H9 (cell line): ENCODE data around the gene TMEM45B. TPM values are rescaled to one million over a fixed set of nuclear protein-coding genes. Genes with fewer than 3 reads are reported as not detected.

Experiments used
- DNase-seq: peaks from one replicate; pipeline ENCODE4 v3.0.0-alpha.2; 2017
- H2AFZ ChIP-seq: one replicate; pipeline ENCODE4 v1.6.1; 2013; ENCODE audit warnings: mild to moderate bottlenecking, low read length, control low read depth, moderate library complexity
- H2AK5ac ChIP-seq: 2 replicates; pipeline ENCODE4 v1.6.1; 2013; ENCODE audit warnings: low read length, control low read depth, mixed read lengths; ENCODE audit not compliant: insufficient read length
- H2BK120ac ChIP-seq: one replicate; pipeline ENCODE4 v1.6.1; 2013; ENCODE audit warnings: low read depth, mild to moderate bottlenecking, low read length, control low read depth, inconsistent platforms; ENCODE audit not compliant: poor library complexity, severe bottlenecking
- H2BK12ac ChIP-seq: 2 replicates; pipeline ENCODE4 v1.6.1; 2013; ENCODE audit warnings: low read length, control low read depth, mixed read lengths, low read depth; ENCODE audit not compliant: insufficient read length
- H2BK15ac ChIP-seq: 2 replicates; pipeline ENCODE4 v1.6.1; 2013; ENCODE audit warnings: low read depth, low read length, control low read depth
- H2BK20ac ChIP-seq: one replicate; pipeline ENCODE4 v1.6.1; 2013; ENCODE audit warnings: low read depth, mild to moderate bottlenecking, low read length, control low read depth, inconsistent platforms; ENCODE audit not compliant: poor library complexity, severe bottlenecking
- H2BK5ac ChIP-seq: 2 replicates; pipeline ENCODE4 v1.6.1; 2013; ENCODE audit warnings: low read length, control low read depth, mixed read lengths; ENCODE audit not compliant: insufficient read length
- H3K14ac ChIP-seq: 2 replicates; pipeline ENCODE4 v1.6.1; 2013; ENCODE audit warnings: low read length, control low read depth; ENCODE audit not compliant: insufficient read depth
- H3K18ac ChIP-seq: 2 replicates; pipeline ENCODE4 v1.6.1; 2013; ENCODE audit warnings: low read depth, mild to moderate bottlenecking, mixed read lengths, low read length, control low read depth; ENCODE audit not compliant: insufficient read length
- H3K23ac ChIP-seq: 2 replicates; pipeline ENCODE4 v1.6.1; 2013; ENCODE audit warnings: low read length, control low read depth, mixed read lengths, low read depth; ENCODE audit not compliant: insufficient read length
- H3K23me2 ChIP-seq: 2 replicates; pipeline ENCODE4 v1.6.1; 2013; ENCODE audit warnings: low read depth, mild to moderate bottlenecking, mixed read lengths, low read length, control low read depth; ENCODE audit not compliant: insufficient read length, poor library complexity, severe bottlenecking
- H3K27ac ChIP-seq: 2 replicates; pipeline ENCODE4 v1.5.1; 2013; ENCODE audit warnings: low read length, control low read depth, mixed read lengths, low read depth; ENCODE audit not compliant: insufficient read length
- H3K27me3 ChIP-seq: 2 replicates; pipeline ENCODE4 v1.6.1; 2013; ENCODE audit warnings: low read length, control low read depth, inconsistent platforms; ENCODE audit not compliant: insufficient read depth
- H3K4ac ChIP-seq: 2 replicates; pipeline ENCODE4 v1.6.1; 2013; ENCODE audit warnings: low read depth, mild to moderate bottlenecking, control low read depth, inconsistent platforms, low read length, moderate library complexity
- H3K4me1 ChIP-seq: 2 replicates; pipeline ENCODE4 v1.6.1; 2013; ENCODE audit warnings: low read length, control low read depth, inconsistent platforms; ENCODE audit not compliant: insufficient read depth
- H3K4me2 ChIP-seq: 2 replicates; pipeline ENCODE4 v1.6.1; 2013; ENCODE audit warnings: low read length, control low read depth, mixed read lengths; ENCODE audit not compliant: insufficient read length, insufficient read depth
- H3K56ac ChIP-seq: 2 replicates; pipeline ENCODE4 v1.6.1; 2013; ENCODE audit warnings: low read depth, mild to moderate bottlenecking, mixed read lengths, low read length, control low read depth; ENCODE audit not compliant: insufficient read length
- H3K79me1 ChIP-seq: 2 replicates; pipeline ENCODE4 v1.6.1; 2013; ENCODE audit warnings: low read depth, mild to moderate bottlenecking, moderate library complexity, low read length, control low read depth, inconsistent platforms; ENCODE audit not compliant: insufficient read depth, poor library complexity, severe bottlenecking
- H3K79me2 ChIP-seq: 2 replicates; pipeline ENCODE4 v1.6.1; 2013; ENCODE audit warnings: low read length, control low read depth, inconsistent platforms; ENCODE audit not compliant: insufficient read depth
- H3K9ac ChIP-seq: 2 replicates; pipeline ENCODE4 v1.6.1; 2013; ENCODE audit warnings: low read length, control low read depth, mixed read lengths; ENCODE audit not compliant: insufficient read length; ENCODE audit errors: extremely low read depth
- H3K9me3 ChIP-seq: one replicate; pipeline ENCODE4 v1.6.1; 2013; ENCODE audit warnings: low read depth, low read length, inconsistent platforms; ENCODE audit not compliant: control insufficient read depth
- H3T11ph ChIP-seq: one replicate; pipeline ENCODE4 v1.6.1; 2013; ENCODE audit warnings: mild to moderate bottlenecking, low read length, control low read depth, inconsistent platforms
- H4K20me1 ChIP-seq: one replicate; pipeline ENCODE4 v1.6.1; 2013; ENCODE audit not compliant: control insufficient read depth, insufficient read length, insufficient read depth
- H4K5ac ChIP-seq: 2 replicates; pipeline ENCODE4 v1.6.1; 2013; ENCODE audit warnings: low read depth, mild to moderate bottlenecking, mixed read lengths, low read length, control low read depth; ENCODE audit not compliant: insufficient read length
- H4K8ac ChIP-seq: replicated peaks from 2 replicates; pipeline ENCODE4 v1.6.1; 2013; ENCODE audit warnings: low read length, control low read depth, mixed read lengths, low read depth; ENCODE audit not compliant: insufficient read length
- H4K91ac ChIP-seq: 2 replicates; pipeline ENCODE4 v1.6.1; 2013; ENCODE audit warnings: low read depth, mild to moderate bottlenecking, moderate library complexity, mixed read lengths, low read length, control low read depth; ENCODE audit not compliant: insufficient read length
- H3K27ac Mint-ChIP-seq, 3 experiments: 2 replicates in 2 of 3; 3 replicates in 1 of 3; pipeline ENCODE4 v1.8.0; 2020 to 2021; ENCODE audit warnings: mixed read lengths in 3 of 3, mild to moderate bottlenecking in 1 of 3, moderate library complexity in 1 of 3
- H3K27me3 Mint-ChIP-seq: 2 replicates; pipeline ENCODE4 v1.8.0; 2021; ENCODE audit warnings: low read depth, mild to moderate bottlenecking, moderate library complexity, mixed read lengths
- H3K36me3 Mint-ChIP-seq, 3 experiments: 2 replicates in 2 of 3; 3 replicates in 1 of 3; pipeline ENCODE4 v1.8.0; 2020 to 2021; ENCODE audit warnings: low read depth in 3 of 3, mixed read lengths in 3 of 3; ENCODE audit not compliant: insufficient read depth in 1 of 3
- H3K4me1 Mint-ChIP-seq, 2 experiments: 2 replicates each; pipeline ENCODE4 v1.8.0; 2020; ENCODE audit warnings: mixed read lengths in 2 of 2
- H3K4me3 Mint-ChIP-seq, 2 experiments: 2 replicates in 1 of 2; 3 replicates in 1 of 2; pipeline ENCODE4 v1.8.0; 2020 to 2021; ENCODE audit warnings: mild to moderate bottlenecking in 2 of 2, mixed read lengths in 2 of 2, moderate library complexity in 1 of 2
- H3K9me3 Mint-ChIP-seq, 2 experiments: 2 replicates in 1 of 2; 3 replicates in 1 of 2; pipeline ENCODE4 v1.8.0; 2020; ENCODE audit warnings: mild to moderate bottlenecking in 2 of 2, mixed read lengths in 2 of 2, moderate library complexity in 1 of 2
- CTCF ChIP-seq: fragments of 200-600 bp; sonication (generic); conservative IDR thresholded peaks from 3 replicates; pipeline ENCODE4 v1.8.0; 2021; ENCODE audit warnings: antibody characterized with exemption, mild to moderate bottlenecking
- total RNA-seq: library from RNA; stranded (reverse); gene quantifications from 2 replicates; pipeline ENCODE4 v1.2.1, GENCODE V29; 2021

The TMEM45B gene
- total RNA-seq, 1 experiment from 2014 or later: 0.70 TPM

- no peak overlapping the region for H3K27ac ChIP-seq
- Mint-ChIP-seq H3K9me3 (peaks cover 4 to 6% of the 10 kb centered on the region in 2 experiments; a peak in 4 of 5 replicates), H3K36me3 (no peaks in the 10 kb centered on the region; a peak in 1 of 7 replicates), H3K4me3 (no peak overlapping the region), H3K27me3 (no peaks in the 10 kb centered on the region; the same call in 1 of the 2 replicates), H3K4me1 (peaks cover 9% of the 10 kb centered on the region in 2 experiments), H3K27ac (no peak overlapping the region)
- no peak overlapping the region for H2AFZ ChIP-seq
- H3T11ph ChIP-seq: no peak overlapping the region
- no peaks in the 10 kb centered on the region for H3K4me1 ChIP-seq
- H4K20me1 ChIP-seq: no peaks in the 10 kb centered on the region
- no peak overlapping the region for H3K56ac ChIP-seq
- H3K23me2 ChIP-seq: no peaks in the 10 kb centered on the region
- H4K91ac ChIP-seq: no peak overlapping the region
- no peaks in the 10 kb centered on the region for H3K79me2 ChIP-seq
- no peak overlapping the region for H3K4me2 ChIP-seq
- H4K8ac ChIP-seq: no peak overlapping the region
- TF ChIP-seq CTCF: no peak
- no peak overlapping the region for H3K18ac ChIP-seq
- H3K79me1 ChIP-seq: no peaks in the 10 kb centered on the region
- no peak overlapping the region for H2BK15ac ChIP-seq
- no peaks in the 10 kb centered on the region for H3K9me3 ChIP-seq
- no peak overlapping the region for H3K4ac ChIP-seq
- no peak overlapping the region for H2BK12ac ChIP-seq
- H3K23ac ChIP-seq: no peak overlapping the region
- H3K14ac ChIP-seq: no peak overlapping the region
- no peak overlapping the region for H3K9ac ChIP-seq
- no peak overlapping the region for H2BK20ac ChIP-seq
- no peak overlapping the region for H2BK120ac ChIP-seq
- no peak for DNase-seq
- no peaks in the 10 kb centered on the region for H3K27me3 ChIP-seq
- H2AK5ac ChIP-seq: no peak overlapping the region
- H4K5ac ChIP-seq: no peak overlapping the region
- no peak overlapping the region for H2BK5ac ChIP-seq
Measured at GRCh38 chr11:129769059-129769458, 46.6 kb upstream of the TMEM45B start.
